Measurements from ENCODE around the gene MAST4.

DNA sequence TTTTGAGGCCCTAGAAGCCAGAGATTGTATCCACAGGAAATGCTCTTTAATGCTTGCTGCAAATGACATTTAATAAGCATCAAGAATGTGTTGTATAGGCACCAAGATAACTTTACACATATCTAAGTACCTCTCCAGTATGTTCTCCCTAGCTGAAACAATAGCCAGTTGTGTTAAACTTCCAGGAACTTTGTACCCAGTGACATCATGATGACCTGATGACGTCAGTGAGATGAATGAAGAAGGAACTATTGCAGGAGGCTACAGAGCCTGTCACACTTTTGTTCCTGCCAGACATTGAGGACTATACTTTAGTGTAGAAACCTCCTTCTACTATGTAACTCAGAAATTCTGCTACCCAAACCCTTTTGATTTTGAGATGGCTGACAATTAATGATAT lies 470.6 kb downstream of the MAST4 start:
- TF ChIP-seq, protein P1, sequence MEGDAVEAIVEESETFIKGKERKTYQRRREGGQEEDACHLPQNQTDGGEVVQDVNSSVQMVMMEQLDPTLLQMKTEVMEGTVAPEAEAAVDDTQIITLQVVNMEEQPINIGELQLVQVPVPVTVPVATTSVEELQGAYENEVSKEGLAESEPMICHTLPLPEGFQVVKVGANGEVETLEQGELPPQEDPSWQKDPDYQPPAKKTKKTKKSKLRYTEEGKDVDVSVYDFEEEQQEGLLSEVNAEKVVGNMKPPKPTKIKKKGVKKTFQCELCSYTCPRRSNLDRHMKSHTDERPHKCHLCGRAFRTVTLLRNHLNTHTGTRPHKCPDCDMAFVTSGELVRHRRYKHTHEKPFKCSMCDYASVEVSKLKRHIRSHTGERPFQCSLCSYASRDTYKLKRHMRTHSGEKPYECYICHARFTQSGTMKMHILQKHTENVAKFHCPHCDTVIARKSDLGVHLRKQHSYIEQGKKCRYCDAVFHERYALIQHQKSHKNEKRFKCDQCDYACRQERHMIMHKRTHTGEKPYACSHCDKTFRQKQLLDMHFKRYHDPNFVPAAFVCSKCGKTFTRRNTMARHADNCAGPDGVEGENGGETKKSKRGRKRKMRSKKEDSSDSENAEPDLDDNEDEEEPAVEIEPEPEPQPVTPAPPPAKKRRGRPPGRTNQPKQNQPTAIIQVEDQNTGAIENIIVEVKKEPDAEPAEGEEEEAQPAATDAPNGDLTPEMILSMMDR (tag by site-specific recombination; IDR thresholded peaks at IDR 0.05) = no peak
- no peak for TF ChIP-seq ZNF521 (tag by site-specific recombination; IDR thresholded peaks at IDR 0.05)
- no peak for TF ChIP-seq ZNF350 (tag by site-specific recombination; IDR thresholded peaks at IDR 0.05)
- TF ChIP-seq, protein P2, sequence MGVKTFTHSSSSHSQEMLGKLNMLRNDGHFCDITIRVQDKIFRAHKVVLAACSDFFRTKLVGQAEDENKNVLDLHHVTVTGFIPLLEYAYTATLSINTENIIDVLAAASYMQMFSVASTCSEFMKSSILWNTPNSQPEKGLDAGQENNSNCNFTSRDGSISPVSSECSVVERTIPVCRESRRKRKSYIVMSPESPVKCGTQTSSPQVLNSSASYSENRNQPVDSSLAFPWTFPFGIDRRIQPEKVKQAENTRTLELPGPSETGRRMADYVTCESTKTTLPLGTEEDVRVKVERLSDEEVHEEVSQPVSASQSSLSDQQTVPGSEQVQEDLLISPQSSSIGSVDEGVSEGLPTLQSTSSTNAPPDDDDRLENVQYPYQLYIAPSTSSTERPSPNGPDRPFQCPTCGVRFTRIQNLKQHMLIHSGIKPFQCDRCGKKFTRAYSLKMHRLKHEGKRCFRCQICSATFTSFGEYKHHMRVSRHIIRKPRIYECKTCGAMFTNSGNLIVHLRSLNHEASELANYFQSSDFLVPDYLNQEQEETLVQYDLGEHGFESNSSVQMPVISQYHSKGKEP (tag by site-specific recombination; IDR thresholded peaks at IDR 0.05) = no peak
- TF ChIP-seq, protein P3, sequence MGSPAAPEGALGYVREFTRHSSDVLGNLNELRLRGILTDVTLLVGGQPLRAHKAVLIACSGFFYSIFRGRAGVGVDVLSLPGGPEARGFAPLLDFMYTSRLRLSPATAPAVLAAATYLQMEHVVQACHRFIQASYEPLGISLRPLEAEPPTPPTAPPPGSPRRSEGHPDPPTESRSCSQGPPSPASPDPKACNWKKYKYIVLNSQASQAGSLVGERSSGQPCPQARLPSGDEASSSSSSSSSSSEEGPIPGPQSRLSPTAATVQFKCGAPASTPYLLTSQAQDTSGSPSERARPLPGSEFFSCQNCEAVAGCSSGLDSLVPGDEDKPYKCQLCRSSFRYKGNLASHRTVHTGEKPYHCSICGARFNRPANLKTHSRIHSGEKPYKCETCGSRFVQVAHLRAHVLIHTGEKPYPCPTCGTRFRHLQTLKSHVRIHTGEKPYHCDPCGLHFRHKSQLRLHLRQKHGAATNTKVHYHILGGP (tag by site-specific recombination; IDR thresholded peaks at IDR 0.05) = no peak
- TF ChIP-seq ZNF423 (tag by site-specific recombination; IDR thresholded peaks at IDR 0.05) = no peak
- TF ChIP-seq REST (tag by site-specific recombination; IDR thresholded peaks at IDR 0.05) = no peak
- TF ChIP-seq ZNF670 (tag by site-specific recombination; IDR thresholded peaks at IDR 0.05; ENCODE audit: low read depth) = no peak
- no peak for TF ChIP-seq ZNF660 (tag by site-specific recombination; IDR thresholded peaks at IDR 0.05)
- no peak for TF ChIP-seq ZNF239 (tag by site-specific recombination; IDR thresholded peaks at IDR 0.05)
- TF ChIP-seq KLF16 (tag by site-specific recombination; IDR thresholded peaks at IDR 0.05) = no peak
- TF ChIP-seq ZNF274 (IDR thresholded peaks at IDR 0.05; ENCODE audit: low read length) = no peak
- TF ChIP-seq ZNF274 (tag by site-specific recombination; IDR thresholded peaks at IDR 0.05; ENCODE audit: borderline replicate concordance) = no peak
- no peak for TF ChIP-seq ZNF292 (tag by site-specific recombination; IDR thresholded peaks at IDR 0.05; ENCODE audit: borderline replicate concordance, low read depth)
